HG03139 (cell line): ENCODE measurements around the gene GPR183.

ENCODE experiments used
- ATAC-seq: cut with Tn5 transposase; IDR thresholded peaks from one replicate; pipeline ENCODE4 v1.9.1; 2021; ENCODE audit not compliant: unreplicated experiment

Gene GPR183

DNA sequence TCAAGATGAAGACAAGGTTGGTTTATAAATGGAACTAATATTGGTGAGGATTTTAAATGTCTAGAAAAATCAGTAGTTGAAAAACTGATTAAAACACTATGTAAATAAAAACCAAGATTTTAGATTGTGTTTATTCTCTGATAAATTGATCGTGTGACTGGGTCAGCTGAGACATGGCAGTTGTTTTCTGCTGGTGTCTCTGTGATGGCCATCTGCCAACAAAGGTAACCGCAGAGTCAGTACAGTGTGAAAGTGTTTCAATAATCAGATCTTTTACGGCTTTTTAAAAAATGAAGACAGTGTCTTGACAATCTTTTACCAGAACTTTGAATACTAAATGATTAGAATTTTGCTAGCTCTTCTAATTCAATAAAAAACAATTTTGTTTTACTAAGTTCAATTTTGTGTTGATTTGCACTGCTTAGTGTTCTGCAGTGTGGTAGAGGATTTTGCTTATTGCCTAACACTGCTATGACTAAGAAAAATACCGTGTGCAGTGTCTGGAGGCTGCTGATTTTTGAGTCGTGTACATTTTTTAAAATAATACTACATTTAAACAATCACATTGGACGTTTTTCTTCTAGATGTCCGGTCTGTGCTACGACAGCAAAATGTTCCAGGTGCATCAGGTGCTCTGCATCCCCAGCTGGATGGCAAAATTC is 32.7 kb upstream of the GPR183 start:
- no peak for ATAC-seq

DNA sequence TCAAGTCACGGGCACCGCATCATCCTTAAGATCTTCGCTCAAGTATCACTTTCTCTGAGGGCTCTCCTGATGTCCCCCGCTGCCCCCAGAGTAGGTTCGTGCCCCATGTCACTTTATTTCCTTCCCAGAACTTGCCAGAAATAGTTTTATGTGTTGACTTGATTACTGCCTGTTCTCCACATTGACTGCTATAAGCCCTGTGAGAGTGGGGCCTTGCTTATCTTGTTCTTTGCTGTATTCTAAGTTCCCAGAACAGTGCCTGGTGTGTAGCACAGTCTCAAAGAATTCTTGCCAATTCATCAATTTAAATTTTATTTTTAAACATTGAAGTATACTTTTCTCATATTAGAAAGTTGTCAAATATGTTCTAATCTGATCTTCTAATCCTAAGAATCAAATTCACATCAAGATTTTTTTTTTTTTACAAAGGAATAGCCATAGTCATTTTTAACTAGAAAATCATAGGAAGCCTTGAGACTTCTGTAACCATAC is 32.1 kb upstream of the GPR183 start:
- ATAC-seq = no peak

DNA sequence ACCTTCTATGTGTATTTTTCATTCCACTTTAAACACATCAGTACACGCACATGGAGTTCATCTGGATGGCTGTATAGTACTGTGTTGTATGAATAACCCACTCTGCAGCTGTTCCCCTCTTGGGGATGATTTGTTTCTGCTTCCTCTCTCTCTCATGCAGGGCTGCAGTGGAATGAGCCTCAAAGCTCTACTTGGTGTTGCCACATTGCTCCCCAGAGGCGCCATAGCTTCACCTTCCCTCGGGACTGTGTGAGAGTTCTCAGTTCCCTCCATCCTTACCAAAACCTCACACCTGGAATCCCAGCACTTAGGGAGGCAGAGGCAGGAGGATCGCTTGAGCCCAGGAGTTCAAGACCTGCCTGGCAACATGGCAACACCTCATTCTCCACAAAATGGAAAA is 28.4 kb upstream of the GPR183 start:
- ATAC-seq = peak; percentile 76

DNA sequence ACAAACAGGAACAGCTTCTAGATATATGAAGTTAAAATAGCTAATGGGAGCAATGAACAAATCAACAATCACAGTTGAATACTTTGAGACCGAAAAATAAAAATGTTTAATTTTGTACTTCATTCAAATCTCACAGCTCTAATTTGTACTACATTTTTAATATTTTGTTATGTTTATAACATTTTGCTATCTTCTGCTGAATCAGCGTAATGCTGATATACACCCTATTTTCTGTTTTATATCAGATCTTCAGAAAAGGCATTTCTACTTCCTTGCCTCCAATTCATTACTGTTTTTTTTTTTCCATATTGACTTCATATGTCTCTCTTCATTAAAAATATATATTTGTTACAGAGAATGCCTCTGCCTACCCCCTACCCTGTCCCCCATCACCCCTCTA is 27.9 kb upstream of the GPR183 start:
- no peak for ATAC-seq

DNA sequence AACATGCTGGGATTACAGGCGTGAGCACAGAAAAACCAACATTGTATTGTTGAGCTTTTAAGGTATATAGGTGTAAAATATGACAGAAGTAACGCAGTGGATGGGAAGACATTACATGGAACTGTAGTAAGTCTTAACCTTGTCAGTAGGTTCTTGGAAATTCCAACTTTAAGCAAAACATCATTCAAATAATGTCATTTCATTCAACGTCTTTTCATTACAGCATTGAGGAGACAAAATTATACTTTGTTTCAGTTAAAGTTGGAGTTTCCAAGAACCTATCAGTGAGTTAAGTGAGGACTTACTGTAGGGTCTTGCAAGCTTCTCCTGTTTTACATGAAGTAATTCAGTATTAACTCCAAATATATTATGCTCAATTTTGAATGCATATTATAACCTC is 27.0 kb upstream of the GPR183 start:
- ATAC-seq = no peak

DNA sequence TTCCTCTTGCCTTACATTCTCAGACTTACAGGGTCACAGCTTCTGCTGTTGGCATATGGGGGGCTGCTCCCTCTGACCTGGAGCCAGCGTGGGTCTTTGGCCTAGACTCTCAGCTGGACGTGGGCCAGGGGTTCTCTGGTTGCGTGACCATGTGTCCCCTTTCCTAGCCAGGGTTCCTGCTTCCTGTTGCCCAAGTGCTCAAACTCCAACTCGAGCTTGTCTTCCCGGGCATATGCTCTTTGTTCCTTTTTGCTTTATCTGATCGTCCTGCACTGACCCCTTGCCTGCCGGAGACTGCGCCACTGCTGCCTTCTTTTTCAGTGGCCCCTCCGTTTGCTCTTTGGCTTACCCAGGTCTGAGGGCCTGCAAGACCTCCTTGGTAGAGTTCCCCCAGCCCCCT is 25.3 kb upstream of the GPR183 start:
- no peak for ATAC-seq

DNA sequence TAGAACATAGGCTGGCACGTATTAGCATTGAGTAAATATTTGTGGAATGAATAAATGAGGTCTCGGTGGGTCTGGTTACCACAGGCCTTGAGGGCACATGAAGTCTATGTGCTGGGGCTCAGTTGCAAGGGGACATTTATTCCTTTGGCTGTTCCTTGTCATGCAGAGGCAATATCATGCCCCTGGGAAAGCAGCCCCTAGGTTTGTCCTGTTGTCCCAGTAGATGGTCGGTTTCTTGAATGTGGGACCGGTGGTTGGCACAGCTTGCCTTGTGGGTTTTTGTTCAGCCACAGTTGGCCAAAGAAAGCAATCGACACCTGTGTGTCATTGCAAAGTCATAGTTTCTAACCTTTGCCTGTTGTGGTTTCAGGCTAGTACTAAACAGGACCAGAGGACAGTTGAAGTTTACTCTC is 24.7 kb upstream of the GPR183 start:
- ATAC-seq = peak; percentile 75

DNA sequence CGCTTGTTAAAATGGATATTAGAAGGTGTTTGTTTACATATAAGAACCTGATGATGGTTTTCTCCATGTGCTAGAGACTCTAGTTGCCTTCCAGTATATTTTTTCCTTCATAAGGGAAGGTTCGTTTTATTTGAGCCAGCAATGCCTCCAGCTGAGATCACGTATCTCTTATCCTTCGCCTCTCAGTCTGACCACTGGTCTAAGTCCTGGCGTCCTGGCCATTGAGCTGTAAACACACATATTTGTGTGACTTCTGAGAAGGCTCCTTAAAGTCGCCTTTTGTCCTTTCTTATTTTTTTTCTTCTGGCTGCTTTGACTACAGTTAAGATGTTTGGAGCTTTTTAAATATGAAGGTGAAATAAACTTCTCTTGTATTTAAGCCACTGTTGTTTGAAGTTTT is 23.7 kb upstream of the GPR183 start:
- no peak for ATAC-seq

DNA sequence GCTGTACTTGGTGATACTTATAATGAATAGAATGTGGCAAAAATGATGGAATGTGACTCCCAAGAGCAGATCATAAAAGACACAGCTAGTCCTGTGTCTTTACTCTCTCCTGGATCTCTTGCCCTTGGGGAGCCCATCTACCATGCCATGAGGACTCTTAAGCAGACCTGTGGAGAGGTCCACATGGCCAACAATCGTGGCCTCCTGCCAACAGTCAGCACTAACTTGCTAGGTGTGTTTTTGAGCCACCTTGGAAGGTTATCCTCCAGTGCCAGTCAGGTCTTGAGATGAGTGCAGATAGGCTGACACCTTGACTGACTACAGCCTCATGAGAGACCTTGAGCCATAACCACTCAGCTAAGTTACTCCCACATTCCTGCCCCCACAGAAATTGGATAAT is 22.3 kb upstream of the GPR183 start:
- ATAC-seq = no peak

DNA sequence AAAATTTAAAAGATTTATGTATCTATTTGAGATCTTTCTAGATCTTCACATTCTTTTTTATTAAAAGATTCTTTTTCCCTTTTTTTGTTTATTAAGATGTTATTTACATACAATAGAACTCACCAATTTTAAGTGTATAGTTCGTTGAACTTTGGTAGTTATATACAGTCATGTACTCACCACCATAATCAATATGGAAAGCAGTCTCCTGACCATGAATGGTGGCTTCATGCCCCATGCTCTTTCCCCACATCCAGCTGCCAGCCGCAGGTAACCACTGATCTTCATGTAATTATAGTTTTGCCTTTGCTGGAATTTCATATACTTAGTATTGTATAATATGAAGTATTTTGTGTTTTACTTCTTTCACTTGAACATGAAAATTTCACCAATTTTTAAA is 20.6 kb upstream of the GPR183 start:
- no peak for ATAC-seq

DNA sequence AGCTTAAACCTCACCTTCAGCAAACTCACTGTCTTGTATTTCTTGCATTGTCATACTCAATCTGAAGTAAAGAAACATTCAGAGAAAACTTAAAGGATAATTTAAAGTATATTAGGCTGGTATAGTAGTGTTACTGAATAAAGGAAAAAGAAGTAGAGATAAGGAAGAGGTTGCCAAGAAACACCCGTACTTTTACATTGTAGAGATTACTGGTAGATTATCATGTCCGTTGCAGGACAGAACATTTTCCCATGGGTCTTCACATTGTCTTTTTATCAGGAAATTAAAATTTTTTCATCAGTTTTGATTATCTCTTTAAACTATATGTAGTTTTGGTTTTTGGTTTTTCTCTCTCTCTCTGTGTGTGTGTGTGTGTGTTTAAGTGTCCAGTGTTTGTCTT is 19.9 kb upstream of the GPR183 start:
- no peak for ATAC-seq

DNA sequence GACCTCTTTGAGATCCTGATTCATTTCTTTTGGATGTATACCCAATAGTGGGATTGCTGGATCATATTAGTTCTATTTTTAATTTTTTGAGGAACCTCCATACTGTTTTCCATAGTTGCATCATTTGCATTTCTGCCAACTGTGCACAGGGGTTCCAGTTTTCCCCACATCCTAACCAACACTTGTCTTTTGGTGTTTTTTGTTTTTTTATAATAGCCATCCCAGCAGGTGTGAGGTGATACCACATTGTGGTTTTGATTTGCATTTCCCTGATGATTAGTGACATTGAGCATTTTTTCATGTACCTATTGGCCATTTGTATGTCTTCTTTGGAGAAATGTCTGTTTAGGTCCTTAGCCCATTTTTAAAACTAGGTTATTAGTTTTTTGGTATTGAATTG is 18.8 kb upstream of the GPR183 start:
- no peak for ATAC-seq

DNA sequence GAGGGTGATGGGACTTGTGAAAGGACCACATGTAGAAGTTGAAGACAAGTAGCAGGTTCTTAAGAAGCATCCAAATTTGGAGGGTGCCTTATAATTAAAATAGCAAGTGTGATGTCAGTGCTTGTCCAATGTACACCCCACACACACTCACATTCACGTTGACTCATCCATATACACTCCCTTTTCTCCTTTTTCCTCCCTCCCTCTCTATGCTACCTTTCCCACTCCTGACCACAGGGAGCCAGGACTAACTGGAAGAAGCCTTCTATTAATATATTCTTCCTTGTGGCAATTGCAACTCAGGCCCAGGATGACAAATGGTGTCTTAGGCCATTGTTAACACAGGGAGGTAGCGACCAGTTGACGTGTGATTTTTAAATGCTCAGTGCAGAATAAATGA is 16.3 kb upstream of the GPR183 start:
- ATAC-seq = no peak

DNA sequence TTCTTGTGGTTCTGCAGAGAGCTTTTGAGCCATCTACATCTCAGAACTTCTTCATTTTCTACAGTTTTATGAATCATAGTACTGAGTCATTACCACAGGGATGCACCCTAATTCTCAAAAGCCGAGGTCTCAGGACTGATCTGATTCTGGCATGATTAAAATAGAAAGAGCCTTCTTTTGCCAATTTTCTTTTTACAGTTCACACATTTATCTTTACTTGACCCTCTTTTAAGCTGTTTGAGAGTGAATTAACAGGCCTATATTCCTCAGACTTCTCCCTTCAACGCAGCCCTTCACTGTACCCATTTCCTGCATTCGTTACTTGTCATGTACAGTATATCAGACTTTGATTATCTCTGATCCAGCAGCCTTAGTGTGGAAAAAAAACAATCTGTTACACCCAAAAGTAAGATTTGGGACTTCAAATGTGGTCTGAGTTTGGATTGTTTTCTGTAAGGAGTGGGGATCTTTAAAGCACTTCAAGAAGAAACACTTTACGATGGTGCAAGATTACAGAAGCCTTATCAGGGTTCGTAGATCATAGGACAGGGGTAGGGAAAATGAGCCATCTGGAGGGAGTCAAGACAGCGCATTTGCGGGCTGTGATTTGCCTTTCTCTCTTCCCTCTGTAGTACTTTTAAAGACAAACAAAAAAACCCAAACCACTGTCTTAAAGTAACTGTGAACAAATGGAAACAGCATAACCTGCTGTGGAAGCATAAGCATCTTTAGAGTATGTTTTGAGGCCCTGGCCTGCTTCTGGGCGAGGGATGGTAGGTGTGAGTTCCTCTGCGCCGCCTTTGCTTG is 15.3 kb upstream of the GPR183 start:
- peak; percentile 62 for ATAC-seq

DNA sequence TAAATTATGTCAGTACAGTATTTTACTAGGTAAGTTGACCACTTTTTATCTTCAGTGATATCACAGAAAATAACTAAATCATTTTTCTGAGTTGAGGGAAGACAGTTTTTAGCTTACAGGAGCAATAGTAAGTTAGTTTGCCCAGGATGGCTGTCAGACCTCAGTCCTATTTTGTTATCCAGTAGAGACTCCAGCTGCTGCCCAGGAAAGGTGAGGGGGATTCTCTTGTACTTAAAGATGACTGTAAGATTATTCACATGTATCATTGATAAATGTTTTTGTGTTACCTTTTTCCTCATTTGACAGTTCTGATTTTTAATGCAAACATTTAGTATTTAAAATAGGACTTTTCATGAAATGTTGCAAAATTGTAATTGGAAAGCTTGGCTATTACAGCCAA is 14.5 kb upstream of the GPR183 start:
- no peak for ATAC-seq

DNA sequence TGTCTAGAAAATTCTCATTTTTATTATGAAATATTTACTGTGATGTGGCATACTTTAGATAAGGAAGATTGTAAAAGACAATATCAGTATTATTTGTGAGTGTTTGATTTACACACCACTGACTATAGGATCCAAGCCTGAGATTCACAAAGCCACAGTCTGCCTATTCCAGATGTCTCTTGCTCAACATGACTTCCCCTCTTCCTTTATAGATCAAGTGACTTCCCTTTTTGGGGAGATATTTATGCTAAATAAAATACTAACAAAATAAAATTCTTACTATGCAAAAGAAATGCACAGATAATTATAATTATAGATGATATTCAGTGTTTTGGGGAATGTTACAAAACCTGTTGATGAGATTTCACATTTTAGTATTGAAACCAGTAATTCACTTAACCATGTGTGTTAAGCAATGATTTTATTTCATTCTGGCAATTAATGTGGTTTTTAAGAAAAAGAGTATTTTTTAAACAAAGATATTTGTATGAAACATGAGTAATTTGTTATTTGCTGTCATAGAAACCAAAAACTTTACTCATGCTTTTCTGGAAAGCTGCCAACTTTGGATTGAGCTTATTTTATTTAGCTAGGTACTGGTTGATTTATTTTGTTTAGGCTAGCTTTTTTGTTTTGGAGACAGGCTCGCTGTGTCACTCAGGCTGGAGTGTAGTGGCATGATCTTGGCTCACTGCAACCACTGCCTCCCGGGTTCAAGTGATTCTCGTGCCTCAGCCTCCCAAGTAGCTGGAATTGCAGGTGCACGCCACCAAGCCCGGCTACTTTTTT is 13.7 kb upstream of the GPR183 start:
- no peak for ATAC-seq

DNA sequence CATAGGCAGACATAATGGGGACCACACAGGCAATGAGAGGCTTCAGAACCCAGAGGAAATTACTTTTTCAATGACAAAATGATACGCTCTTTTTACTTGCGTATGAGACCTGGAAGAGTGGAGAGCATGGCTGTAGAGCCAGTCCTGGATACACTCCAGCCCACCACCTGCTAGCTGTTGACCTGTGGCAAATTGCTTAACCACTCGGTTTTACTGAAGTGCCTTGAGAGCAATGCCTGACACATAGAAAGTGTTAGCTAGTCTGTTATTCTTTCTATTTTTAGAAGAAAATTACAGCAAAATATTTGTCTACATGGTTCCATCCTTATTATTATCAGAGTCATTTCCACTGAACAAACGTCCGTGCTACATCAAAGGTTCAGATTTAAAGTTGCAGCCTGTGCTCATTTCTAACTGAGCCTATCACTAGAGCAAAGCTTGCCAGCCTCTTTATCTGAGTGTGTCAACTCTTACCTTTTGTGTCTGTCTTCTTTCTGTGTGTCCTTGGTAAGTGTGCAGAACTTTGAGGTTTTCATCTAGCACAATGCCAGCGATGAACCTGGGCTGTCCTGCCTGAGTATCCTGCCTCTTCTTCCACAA is 9.6 kb upstream of the GPR183 start:
- no peak for ATAC-seq

DNA sequence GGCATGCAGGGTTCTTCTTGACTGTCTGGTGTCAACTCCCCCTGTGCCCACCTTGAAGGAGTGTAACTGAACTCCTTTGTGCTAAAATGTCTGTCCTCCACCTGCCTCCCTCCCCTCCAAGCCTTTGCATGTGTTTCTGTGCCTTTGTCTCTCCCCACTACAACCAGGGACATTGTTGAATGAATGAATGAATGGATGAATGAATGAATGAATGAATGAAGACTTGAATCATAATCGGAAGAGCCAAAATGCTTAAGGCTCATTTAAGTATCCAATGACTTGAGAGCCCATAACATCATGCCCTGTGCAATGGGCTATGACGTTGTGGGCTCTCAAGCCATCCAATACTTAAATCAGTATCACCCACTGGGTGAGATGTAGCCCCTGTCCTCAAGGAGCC is 9.0 kb upstream of the GPR183 start:
- ATAC-seq = no peak

DNA sequence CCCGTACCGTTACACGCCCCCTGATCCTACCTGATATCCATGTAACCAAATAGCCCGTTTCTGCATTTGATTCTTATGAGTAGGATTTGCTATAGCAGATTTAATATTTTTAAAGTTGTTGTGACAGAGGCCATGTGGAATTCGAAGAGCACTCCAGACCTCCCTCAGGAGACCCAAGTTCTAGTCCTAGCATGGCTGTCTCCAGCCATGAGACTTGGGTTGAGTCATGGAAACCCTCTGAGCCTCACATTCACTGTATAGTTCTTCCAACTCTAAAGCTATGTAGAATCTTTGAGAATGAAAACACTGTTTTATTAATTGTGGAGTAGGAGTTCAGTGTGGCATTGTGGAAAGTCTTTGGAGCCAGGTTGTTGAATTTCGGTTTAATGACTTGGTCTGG is 8.0 kb upstream of the GPR183 start:
- ATAC-seq = no peak

DNA sequence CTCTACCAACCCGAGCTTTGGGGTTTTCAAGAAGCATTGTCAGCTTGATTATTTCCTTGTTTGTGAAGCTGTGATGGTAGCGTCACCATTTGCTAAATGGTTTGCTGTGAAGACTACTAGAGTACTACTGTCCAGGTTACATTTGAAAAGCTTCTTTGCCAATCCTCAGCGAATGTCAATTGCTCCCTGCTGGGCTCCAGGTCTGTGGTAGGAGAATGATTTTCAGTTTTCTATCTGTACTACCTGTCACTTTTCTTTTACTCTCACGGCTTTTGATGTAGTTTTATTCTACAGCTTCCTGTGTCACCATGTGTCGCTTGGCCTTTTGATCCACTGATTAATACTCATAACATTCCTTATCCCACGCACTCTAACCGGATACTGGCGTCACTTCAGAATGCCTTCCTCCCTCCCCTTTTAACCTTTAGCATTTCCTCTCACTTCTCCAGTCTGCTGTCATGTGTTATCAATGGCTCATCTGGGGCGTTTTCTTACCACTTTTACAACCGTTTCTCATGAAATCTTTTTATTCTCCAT is 7.5 kb upstream of the GPR183 start:
- no peak for ATAC-seq

DNA sequence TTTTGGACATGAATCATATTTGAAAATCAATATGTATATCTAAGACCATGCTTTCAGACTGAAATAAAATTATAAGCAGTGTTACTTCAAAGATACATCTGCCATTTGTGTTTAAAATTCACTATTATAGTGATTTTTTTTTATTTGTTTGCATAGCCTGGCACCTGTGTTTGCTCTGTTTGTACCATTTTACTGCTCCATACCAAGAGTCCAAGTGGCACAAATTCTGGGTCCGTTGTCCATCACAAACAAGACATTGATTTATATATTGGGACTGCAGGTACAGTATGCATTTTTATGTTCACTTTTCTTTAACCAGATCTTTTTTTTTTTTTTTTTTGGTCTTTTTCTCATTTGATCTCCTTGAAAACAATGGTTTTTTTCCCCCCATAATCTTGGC is 6.7 kb upstream of the GPR183 start:
- no peak for ATAC-seq
